IPS-NIHi7 (cell line): Measurements from ENCODE around the gene NOL3.

ENCODE experiments used
- DNase-seq: peaks from one replicate; pipeline ENCODE4 v3.0.0; 2012; ENCODE audit warnings: mixed read lengths; ENCODE audit errors: extremely low spot score

NOL3 gene

GRCh38 chr16:67190041-67190440 is 19.7 kb downstream of the NOL3 start, which contains the start of gene EXOC3L1:
Gene EXOC3L1 (minus strand): TSS chr16:67190136. CDS start chr16:67189676, 460 bp downstream.
- no peak for DNase-seq

- no peak for DNase-seq
Measured at GRCh38 chr16:67190448-67191399, 20.4 kb downstream of the NOL3 start.

GRCh38 chr16:67191411-67191994 is 21.2 kb downstream of the NOL3 start:
- DNase-seq, result no peak

GRCh38 chr16:67191995-67192681 is 21.8 kb downstream of the NOL3 start, which contains the start of gene E2F4:
Gene E2F4 (plus strand): TSS chr16:67192155. CDS start chr16:67192228, 73 bp downstream.
- DNase-seq, result peak; percentile 88

- DNase-seq, result no peak
Measured at GRCh38 chr16:67192781-67193361, 22.5 kb downstream of the NOL3 start.

GRCh38 chr16:67193536-67193935 is 23.2 kb downstream of the NOL3 start:
- DNase-seq, result no peak

GRCh38 chr16:67194260-67194659 is 23.9 kb downstream of the NOL3 start:
- DNase-seq, result no peak

GRCh38 chr16:67195676-67196075 is 25.3 kb downstream of the NOL3 start:
- no peak for DNase-seq

GRCh38 chr16:67196881-67197280 is 26.5 kb downstream of the NOL3 start:
- DNase-seq, result no peak

- DNase-seq, result no peak
Measured at GRCh38 chr16:67197704-67198103, 27.4 kb downstream of the NOL3 start.

- DNase-seq, result peak; percentile 72
Measured at GRCh38 chr16:67198238-67198734, 27.9 kb downstream of the NOL3 start.

GRCh38 chr16:67199011-67199807 is 28.9 kb downstream of the NOL3 start, which contains the start of gene ELMO3:
Gene ELMO3 (plus strand): TSS chr16:67199131. CDS start chr16:67199327, 196 bp downstream.
- DNase-seq, result peak; percentile 91

GRCh38 chr16:67199808-67200198 is 29.5 kb downstream of the NOL3 start:
- DNase-seq, result peak; percentile 84

GRCh38 chr16:67200491-67200890 is 30.2 kb downstream of the NOL3 start:
- DNase-seq, result no peak

- no peak for DNase-seq
Measured at GRCh38 chr16:67201411-67202345, 31.3 kb downstream of the NOL3 start.

GRCh38 chr16:67202426-67202825 is 32.1 kb downstream of the NOL3 start:
- no peak for DNase-seq

GRCh38 chr16:67202956-67203493 is 32.7 kb downstream of the NOL3 start:
- no peak for DNase-seq

GRCh38 chr16:67204076-67204475 is 33.7 kb downstream of the NOL3 start:
- DNase-seq, result no peak

- no peak for DNase-seq
Measured at GRCh38 chr16:67206129-67206837, 35.9 kb downstream of the NOL3 start.
